Hepatocyte (in vitro differentiated cells): ENCODE measurements around the gene ACOT12. TPM values are rescaled to one million over a fixed set of nuclear protein-coding genes. Genes with fewer than 3 reads are reported as not detected.

Experiments used
- DNase-seq: peaks from one replicate; pipeline ENCODE4 v3.0.0-alpha.2; 2016; ENCODE audit warnings: low spot score
- H2AFZ ChIP-seq: fragments of 200-600 bp; sonication (generic); 2 replicates; pipeline ENCODE4 v1.6.0; 2016; ENCODE audit warnings: antibody characterized with exemption, mild to moderate bottlenecking
- H3K27ac ChIP-seq: fragments of 200-600 bp; sonication (generic); 2 replicates; pipeline ENCODE4 v1.5.1; 2016; ENCODE audit warnings: mild to moderate bottlenecking
- H3K27me3 ChIP-seq: fragments of 200-600 bp; sonication (generic); 2 replicates; pipeline ENCODE4 v1.6.1; 2016
- H3K36me3 ChIP-seq: fragments of 200-600 bp; sonication (generic); replicated peaks from 2 replicates; pipeline ENCODE4 v1.5.1; 2016; ENCODE audit warnings: low read depth; ENCODE audit not compliant: insufficient read depth
- H3K4me1 ChIP-seq: fragments of 200-600 bp; sonication (generic); 2 replicates; pipeline ENCODE4 v1.5.1; 2016; ENCODE audit warnings: mild to moderate bottlenecking, moderate library complexity; ENCODE audit not compliant: insufficient read depth
- H3K4me2 ChIP-seq: fragments of 200-600 bp; sonication (generic); 2 replicates; pipeline ENCODE4 v1.6.0; 2016
- H3K4me3 ChIP-seq: fragments of 200-600 bp; sonication (generic); 2 replicates; pipeline ENCODE4 v1.5.1; 2016; ENCODE audit warnings: mild to moderate bottlenecking
- H3K79me2 ChIP-seq: fragments of 200-600 bp; sonication (generic); 2 replicates; pipeline ENCODE4 v1.6.0; 2017; ENCODE audit warnings: mild to moderate bottlenecking
- H3K9me2 ChIP-seq: fragments of 200-600 bp; sonication (generic); replicated peaks from 2 replicates; pipeline ENCODE4 v1.6.0; 2017; ENCODE audit warnings: mild to moderate bottlenecking; ENCODE audit not compliant: insufficient read depth
- H3K9me3 ChIP-seq: fragments of 200-600 bp; sonication (generic); 2 replicates; pipeline ENCODE4 v1.5.1; 2016; ENCODE audit warnings: low read depth, mild to moderate bottlenecking
- H4K20me1 ChIP-seq: fragments of 200-600 bp; sonication (generic); 2 replicates; pipeline ENCODE4 v1.6.0; 2016; ENCODE audit warnings: mild to moderate bottlenecking; ENCODE audit not compliant: insufficient read depth, poor library complexity, severe bottlenecking
- CTCF ChIP-seq: fragments of 200-600 bp; sonication (generic); IDR thresholded peaks from 2 replicates; pipeline ENCODE4 v1.5.1; 2016; ENCODE audit warnings: antibody characterized with exemption, mild to moderate bottlenecking; ENCODE audit not compliant: poor library complexity
- EZH2 ChIP-seq: fragments of 200-600 bp; sonication (generic); IDR thresholded peaks from 2 replicates; pipeline ENCODE4 v1.6.1; 2016; ENCODE audit warnings: antibody characterized with exemption, mild to moderate bottlenecking, borderline replicate concordance
- EZH2phosphoT487 ChIP-seq: fragments of 200-600 bp; sonication (generic); IDR thresholded peaks from one replicate; pipeline ENCODE4 v1.6.1; 2018; ENCODE audit warnings: antibody characterized with exemption, mild to moderate bottlenecking, low read depth, moderate library complexity; ENCODE audit not compliant: unreplicated experiment, severe bottlenecking
- WGBS: methylation state at CpG from one replicate; pipeline ENCODE4 v1.1.6; 2016; ENCODE audit warnings: low lambda C conversion rate; ENCODE audit errors: missing lambda C conversion rate; 5-methylcytosine and 5-hydroxymethylcytosine counted together
- polyA plus RNA-seq: library from polyadenylated mRNA; unstranded; fragments of >200 nt; fragmentation: Nextera tagmentation; extraction: Ambion mirVana; gene quantifications from 2 replicates; pipeline ENCODE4 v1.2.1, GENCODE V29; 2016
- total RNA-seq: library from RNA; depleted of rRNA; stranded (reverse); fragments of >200 nt; gene quantifications from 2 replicates; pipeline ENCODE4 v1.2.3, GENCODE V29; 2014

ACOT12 gene
- total and polyA plus RNA-seq, 2 experiments from 2014 or later, result 2.9 to 10.2 TPM

- Histone ChIP-seq H3K9me3 (no peaks in the 10 kb centered on the region), H2AFZ (no peak overlapping the region), H3K4me2 (no peak overlapping the region), H3K9me2 (no peaks in the 10 kb centered on the region), H3K27ac (no peak overlapping the region), H3K4me3 (no peak overlapping the region), H4K20me1 (no peaks in the 10 kb centered on the region), H3K27me3 (no peaks in the 10 kb centered on the region), H3K4me1 (no peaks in the 10 kb centered on the region), H3K79me2 (no peaks in the 10 kb centered on the region), H3K36me3 (no peaks in the 10 kb centered on the region)
- no peak for TF ChIP-seq EZH2phosphoT487
- TF ChIP-seq CTCF, result no peak
- no peak for TF ChIP-seq EZH2
- no peak for DNase-seq
- 67% methylated on average over 2 of the region's 2 CpGs for WGBS
Measured at GRCh38 chr5:81400375-81400774, 6.4 kb upstream of the ACOT12 start.

GRCh38 chr5:81398741-81399140 is 4.8 kb upstream of the ACOT12 start:
- no peaks in the 10 kb centered on the region for H3K79me2 ChIP-seq
- no peaks in the 10 kb centered on the region for H3K4me1 ChIP-seq
- WGBS, result 82% methylated on average over 4 of the region's 4 CpGs

DNA sequence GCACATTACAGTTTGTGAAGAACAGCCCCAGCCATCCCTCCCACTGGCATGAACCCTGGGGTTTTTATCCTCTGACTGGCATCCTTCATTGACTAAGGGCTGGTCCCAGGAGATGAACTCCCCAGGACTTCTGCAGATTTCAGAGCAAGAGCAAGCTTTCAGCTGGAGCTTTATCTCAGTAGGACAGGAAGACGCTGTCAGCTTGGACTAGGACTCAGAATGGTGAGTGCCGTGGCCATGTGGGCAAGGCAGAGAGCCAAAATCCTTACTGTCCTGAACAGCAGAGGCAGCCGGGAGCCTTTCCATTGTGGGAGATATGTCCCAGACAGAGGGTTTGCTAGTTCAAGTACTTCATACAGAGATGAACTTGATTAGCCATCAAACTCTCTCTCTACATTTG is 3.2 kb upstream of the ACOT12 start:
- H2AFZ ChIP-seq, result no peak overlapping the region

More at GRCh38 chr5:81398741-81399140, 4.8 kb upstream of the ACOT12 start:
- Histone ChIP-seq H3K9me2 (no peaks in the 10 kb centered on the region), H2AFZ (no peak overlapping the region), H3K4me3 (no peak overlapping the region), H3K27ac (no peak overlapping the region), H3K4me2 (no peak overlapping the region), H3K9me3 (no peaks in the 10 kb centered on the region), H4K20me1 (no peaks in the 10 kb centered on the region), H3K27me3 (no peaks in the 10 kb centered on the region), H3K36me3 (no peaks in the 10 kb centered on the region)
- TF ChIP-seq CTCF (no peak), EZH2phosphoT487 (no peak), EZH2 (no peak)
- DNase-seq, result no peak

More for the DNA sequence above, 3.2 kb upstream of the ACOT12 start:
- peaks cover 3% of the 10 kb centered on the region for H3K27me3 ChIP-seq
- H3K4me3 ChIP-seq, result no peak overlapping the region
- H3K9me2 ChIP-seq, result no peaks in the 10 kb centered on the region
- no peak for TF ChIP-seq EZH2phosphoT487
- TF ChIP-seq EZH2, result no peak
- no peak for TF ChIP-seq CTCF
- no peaks in the 10 kb centered on the region for H3K36me3 ChIP-seq
- no peak for DNase-seq
- H4K20me1 ChIP-seq, result no peaks in the 10 kb centered on the region
- no peaks in the 10 kb centered on the region for H3K4me1 ChIP-seq
- H3K27ac ChIP-seq, result no peak overlapping the region
- no peaks in the 10 kb centered on the region for H3K79me2 ChIP-seq
- H3K9me3 ChIP-seq, result no peaks in the 10 kb centered on the region
- no peak overlapping the region for H3K4me2 ChIP-seq
- 48% methylated on average over 3 of the region's 3 CpGs for WGBS
